Thyroid gland (tissue), 4 donors: ENCODE results near the gene CLIP1.

ENCODE experiments used
- CTCF ChIP-seq, 6 experiments: fragments of 200-600 bp in 3 of 6; fragments of 450-650 bp in 3 of 6; sonication (generic) in 3 of 6; IDR thresholded peaks; one replicate each; pipeline ENCODE4 v1.5.1; 2016 to 2019; ENCODE audit warnings: antibody characterized with exemption in 6 of 6, mild to moderate bottlenecking in 2 of 6, inconsistent platforms in 1 of 6, moderate library complexity in 1 of 6
- POLR2A ChIP-seq, 2 donors: fragments of 450-650 bp; IDR thresholded peaks; one replicate each; pipeline ENCODE4 v1.6.1; 2017; ENCODE audit warnings: antibody characterized with exemption in 2 of 2, mild to moderate bottlenecking in 2 of 2, moderate library complexity in 1 of 2

GRCh38 chr12:122412851-122413433 lies 9.5 kb downstream of the CLIP1 start:
- TF ChIP-seq POLR2A (IDR thresholded peaks at IDR 0.05) (no peak), CTCF (IDR thresholded peaks at IDR 0.05) (no peak)
